GM10847 (cell line): ENCODE measurements around the gene ADAMTSL3.

Source experiments
- POLR2A ChIP-seq: IDR thresholded peaks from 2 replicates; pipeline ENCODE4 v1.6.1; 2011; ENCODE audit not compliant: insufficient read length; ENCODE audit errors: extremely low read depth

Gene ADAMTSL3

DNA sequence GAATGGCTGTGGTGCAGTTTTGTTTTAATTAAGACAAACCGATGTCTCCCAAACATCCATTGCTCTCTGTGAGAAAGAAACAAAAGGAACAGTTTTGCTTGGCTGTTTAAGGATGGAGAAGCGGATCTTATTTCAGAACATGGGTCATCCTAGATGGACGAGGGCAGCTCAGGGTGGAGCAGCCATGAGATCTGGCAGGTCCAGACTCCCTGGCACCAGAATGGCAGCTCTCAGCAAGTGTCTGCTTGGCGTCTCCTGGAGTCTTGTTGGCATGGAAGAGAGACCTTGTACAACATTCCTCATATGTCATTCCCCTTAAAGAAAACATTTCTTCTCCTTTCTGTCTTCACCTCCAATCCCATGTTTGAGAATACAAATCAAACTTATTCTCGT is 93.8 kb downstream of the ADAMTSL3 start:
- no peak for TF ChIP-seq POLR2A

DNA sequence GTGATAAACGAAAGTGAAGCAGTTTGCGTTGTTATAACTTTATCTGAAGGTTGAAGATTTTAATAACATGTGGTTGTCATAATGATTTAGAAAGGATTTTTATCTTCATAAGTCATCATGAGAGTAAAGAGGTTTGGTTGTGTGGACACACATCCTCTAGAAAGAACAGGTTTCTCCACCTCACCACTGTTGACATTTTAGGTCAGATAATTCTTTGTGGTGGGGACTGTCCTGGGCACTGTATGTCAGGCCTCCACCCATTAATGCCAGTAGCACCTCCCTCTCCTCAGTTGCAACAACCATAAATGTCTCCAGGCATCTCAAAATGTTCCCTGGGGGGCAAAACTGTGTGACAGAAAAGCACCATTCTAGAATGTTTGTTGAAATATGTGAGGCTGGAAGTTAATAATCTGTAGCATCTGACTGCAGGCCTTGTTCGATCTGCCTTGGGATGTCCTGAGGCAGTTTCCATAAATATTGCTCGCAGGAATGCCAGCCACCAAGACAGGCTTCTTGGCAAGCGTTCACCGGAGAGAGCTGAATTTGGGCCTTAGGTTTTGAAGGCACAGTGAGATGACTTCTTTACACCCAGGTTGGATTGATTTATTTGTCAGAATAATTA is 100.1 kb downstream of the ADAMTSL3 start:
- no peak for TF ChIP-seq POLR2A

DNA sequence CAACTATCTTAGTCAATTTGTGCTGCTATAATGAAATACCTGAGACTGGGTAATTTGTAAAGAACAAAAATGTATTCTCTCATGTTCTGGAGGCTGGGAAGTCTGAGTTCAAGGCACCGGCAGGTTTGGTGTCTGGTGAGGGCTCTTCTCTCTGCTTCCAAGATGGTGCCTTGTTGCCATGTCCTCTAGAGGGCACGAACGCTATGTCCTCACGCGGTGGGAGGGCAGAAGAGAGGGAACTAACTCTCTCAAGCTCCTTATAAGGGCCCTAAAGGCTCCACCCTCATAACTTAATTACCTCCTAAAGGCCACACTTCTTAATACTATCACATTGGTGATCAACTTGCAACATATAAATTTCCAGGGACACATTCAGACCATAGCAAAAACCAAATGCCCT is 108.4 kb downstream of the ADAMTSL3 start:
- no peak for TF ChIP-seq POLR2A

DNA sequence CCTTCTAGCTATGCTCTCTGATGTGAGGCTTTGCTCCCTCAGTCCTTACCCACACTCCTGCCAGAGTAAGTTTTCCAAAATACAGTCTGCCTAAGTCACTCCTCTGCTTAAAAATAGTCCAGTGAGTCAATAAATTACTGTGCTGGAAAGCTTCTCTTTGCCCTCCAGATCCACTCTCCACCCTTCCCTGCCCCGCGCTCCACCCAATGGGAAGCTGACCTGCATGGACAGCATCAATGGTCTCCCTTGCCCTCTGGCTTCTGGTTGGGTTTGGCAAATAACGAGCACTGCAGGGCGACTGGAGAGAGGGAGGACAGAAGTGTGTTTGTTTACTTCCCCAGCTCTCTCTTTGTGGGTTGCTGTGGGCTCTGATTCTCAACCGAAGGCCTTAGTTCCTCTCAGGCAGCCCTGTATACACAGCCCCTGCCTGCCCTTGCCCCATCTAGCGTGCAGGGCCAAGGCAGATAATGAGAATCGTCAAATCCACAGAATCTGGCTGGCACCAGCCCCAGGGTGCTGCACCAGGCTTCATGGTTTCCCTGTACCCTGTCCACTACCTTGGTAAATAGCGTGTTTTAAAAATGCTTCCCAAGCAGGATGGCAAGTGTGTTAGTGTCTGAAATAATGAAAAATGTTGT is 110.4 kb downstream of the ADAMTSL3 start:
- TF ChIP-seq POLR2A: no peak

DNA sequence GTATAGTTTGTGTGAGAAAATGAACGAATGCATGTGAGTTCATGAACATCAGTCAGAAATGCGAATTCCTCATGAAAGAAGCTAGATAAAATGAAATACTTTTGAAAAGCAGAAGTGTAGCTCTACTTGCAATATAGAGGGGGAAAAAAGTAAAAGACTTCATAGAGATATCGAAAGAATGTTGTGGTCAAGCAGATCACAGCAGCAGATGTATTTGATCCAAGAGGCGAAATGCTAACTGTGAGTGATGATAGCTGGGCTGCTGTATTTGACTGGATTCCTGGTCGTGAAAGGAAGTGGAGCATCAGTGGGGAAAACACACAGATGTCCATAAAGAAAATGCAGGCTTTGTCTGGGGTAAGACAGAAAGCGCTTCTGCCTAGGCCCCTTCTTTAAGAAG is 112.4 kb downstream of the ADAMTSL3 start:
- TF ChIP-seq POLR2A: no peak

DNA sequence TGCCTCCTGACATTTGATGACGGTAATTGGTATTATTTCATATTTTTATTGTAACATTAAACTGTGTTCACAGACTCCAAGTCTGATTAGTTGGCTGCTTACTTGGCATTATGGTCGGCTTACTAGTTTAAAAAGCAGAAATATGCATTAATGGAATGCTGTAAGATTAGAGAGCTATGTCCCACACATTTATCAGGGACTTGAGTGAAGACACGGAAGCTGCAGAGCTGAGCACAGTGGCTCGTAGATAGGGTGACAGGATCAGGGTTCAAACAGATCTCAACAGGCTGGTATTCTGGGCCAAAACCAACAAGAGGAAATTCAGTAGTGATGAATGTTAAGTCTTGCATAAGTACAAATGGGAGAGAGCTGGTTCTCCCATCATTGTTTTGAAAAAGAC is 113.8 kb downstream of the ADAMTSL3 start:
- TF ChIP-seq POLR2A: no peak

DNA sequence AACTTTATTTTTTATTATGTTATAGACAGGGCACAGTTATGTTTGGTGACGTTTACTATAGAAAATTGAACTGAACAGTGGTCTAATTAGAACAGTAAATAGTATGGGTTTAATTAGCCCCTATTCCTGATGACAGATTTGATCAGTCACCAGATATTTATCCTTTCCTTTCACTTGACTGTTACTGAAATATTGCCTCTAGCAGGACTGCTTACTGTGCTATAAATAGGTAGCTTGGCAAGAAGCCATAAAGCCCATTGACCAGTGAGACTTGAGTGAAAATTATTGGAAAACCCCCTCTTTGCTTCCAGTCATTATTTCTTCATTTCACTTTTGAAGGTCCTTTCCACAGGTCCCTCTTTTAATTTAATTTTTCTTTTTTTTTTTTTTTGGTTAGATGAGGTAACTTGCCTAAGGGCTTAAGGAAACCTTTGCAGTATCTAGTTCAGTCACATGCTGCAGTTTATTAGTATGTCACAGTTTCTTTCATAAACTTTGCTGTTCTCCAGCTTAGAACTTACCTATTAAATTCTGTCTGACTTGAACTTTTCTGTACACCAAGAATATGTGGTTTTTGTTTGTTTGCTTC is 115.6 kb downstream of the ADAMTSL3 start:
- TF ChIP-seq POLR2A: no peak

DNA sequence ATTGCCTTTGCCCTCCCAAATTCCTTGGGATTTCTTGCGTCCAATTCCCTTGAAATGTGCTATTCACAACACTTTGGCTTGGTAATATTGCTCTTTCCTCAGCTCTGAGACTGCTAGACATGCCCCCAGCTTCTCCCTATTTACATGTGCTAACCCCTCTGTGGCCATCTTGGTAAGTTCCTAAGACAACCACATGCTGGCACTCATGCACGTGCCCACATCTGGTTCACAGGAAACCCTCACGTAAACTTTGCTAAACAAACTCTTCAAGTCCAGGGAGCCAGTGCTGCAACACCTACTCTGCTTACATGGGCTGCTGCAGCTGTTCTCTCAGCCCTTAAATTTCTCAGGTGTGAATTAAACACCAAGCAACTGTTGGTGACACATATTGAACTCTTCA is 121.8 kb downstream of the ADAMTSL3 start:
- no peak for TF ChIP-seq POLR2A

DNA sequence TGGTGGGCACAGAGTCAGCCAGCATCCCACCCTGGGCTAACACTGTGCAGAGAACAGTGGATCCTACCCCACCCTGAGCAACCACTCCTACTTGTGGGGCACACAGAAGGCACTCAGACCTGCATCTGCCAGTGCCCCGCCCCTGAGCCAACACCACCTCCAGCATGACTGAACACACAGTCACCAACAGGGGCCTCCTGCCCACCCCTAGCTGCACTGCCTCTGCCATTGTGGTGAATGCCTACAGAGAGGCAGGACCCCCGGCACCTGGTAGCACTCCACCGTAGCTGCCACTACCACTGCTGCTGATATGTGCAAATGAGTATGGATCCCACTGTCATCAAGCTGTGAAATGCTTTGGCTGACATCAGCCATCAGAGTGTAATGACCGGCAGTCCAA is 123.1 kb downstream of the ADAMTSL3 start:
- TF ChIP-seq POLR2A: no peak

DNA sequence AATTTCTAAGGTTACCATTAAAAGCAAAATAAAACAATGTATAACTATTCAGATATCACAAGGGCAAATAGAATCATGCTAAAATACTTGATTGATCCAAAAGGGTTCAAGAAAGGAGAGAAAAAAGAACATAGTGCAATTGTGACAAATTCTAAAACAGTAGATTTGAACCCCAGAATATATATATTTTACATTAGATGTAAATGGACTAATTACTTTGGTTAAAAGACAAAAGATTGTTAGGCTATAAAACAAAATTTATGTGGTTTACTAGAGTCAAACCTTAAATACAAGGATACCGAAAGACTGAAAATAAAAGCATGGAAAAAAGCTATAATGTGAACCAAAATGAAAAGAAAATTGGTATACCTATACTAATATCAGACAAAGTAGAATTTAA is 129.3 kb downstream of the ADAMTSL3 start:
- TF ChIP-seq POLR2A: no peak

DNA sequence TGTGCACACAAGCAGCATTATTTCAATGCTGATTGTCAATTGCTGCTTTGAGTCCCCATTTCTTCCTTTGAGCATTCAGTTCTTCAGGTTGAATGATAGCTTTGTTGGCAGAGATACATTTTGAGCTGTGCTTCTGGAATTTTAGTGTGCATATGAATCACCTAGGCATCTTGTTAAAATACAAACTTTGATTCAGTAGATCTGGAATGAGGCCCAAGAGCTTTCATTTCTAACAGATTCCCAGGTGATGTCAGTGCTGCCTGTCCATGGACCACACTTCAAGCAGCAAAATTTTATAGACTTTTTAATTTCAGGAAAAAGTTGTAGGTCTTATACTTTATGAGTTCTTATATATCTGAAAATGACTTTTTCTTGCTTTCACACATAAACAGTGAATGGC is 131.1 kb downstream of the ADAMTSL3 start:
- TF ChIP-seq POLR2A: no peak

DNA sequence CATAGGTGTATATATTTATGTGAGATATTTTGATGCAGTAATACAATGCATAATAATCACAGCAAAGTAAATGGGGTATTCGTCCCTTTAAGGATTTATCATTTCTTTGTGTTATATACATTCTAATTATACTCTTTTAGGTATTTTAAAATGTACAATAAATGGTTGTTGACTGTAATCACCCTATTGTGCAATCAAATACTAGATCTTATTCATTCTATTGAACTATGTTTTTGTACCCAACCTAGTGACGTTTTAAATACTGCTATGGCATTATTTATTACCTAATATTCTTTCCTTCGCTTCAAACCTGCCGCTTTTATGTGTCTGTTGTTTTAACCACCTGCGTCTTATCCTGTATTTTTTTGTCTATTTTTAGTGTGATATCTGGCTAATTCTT is 132.4 kb downstream of the ADAMTSL3 start:
- TF ChIP-seq POLR2A: no peak

DNA sequence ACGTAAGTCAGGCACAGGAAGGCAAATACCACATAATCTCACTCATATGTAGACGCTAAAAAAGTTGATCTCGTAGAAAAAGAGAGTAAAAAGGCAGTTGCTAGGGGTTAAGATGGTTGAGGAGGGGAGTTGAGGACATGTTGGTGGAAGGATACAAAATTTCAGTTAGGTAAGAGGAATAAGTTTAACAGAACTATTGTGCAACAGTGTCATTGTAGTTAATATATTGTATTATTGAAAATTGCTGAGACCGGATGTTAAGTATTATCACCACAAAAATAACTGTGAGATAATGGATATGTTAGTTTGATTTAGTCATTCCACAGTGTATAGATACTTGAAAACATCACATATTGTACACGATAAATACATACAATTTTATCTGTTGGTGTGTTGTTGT is 139.1 kb downstream of the ADAMTSL3 start:
- TF ChIP-seq POLR2A: no peak

DNA sequence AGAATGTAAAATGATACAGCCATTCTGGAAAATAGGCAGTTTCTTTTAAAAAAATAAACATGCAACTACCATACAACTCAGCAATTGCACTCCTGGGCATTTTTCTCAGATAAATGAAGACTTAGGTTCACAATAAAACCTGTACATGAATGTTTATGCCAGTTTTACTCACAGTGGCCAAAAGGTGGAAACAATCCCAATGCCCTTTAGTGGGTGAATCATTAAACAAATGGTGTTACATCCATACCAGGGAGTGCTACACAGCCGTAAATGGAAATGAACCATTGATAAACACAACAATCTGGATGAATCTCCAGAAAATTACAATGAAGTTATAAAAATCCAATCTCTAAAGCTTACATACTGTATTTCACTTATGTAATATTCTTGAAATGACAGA is 140.3 kb downstream of the ADAMTSL3 start:
- no peak for TF ChIP-seq POLR2A

DNA sequence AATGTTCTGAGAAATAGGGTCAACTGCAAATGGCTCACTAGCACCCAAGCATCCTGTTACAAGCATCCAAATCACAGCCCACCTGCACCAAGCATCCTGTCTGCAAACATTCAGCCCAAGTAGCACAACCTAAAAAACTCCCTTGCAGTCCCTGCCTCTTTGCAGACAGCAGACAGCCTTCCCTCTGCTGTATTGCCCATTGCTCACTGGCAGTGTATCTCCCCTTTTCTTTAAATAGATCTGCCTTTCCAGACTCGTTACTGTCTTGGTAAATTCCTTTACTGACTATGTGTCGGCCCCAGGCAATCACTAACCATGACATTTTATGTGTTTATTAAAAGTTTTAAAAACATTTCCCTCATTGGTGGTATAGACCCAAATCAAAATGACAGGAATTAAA is 155.4 kb downstream of the ADAMTSL3 start:
- TF ChIP-seq POLR2A: no peak

DNA sequence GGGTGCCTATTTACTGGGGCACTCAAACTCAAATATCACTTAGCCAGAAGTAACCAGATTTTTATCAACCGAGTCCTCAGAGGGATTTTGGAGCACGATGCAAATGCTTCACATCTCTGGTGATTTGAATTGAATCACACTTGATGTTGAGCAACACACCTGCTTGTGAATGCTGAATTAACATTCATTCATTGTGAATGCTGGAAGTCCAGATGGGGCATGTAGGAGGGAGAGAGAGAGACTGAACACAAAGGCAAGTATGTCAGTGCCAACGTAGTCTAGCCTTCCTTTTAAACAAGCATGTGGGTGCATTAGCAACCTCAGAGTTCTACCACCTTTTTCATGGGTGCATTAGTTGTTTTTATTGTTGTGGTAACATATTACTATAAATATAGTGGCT is 156.2 kb downstream of the ADAMTSL3 start:
- no peak for TF ChIP-seq POLR2A

DNA sequence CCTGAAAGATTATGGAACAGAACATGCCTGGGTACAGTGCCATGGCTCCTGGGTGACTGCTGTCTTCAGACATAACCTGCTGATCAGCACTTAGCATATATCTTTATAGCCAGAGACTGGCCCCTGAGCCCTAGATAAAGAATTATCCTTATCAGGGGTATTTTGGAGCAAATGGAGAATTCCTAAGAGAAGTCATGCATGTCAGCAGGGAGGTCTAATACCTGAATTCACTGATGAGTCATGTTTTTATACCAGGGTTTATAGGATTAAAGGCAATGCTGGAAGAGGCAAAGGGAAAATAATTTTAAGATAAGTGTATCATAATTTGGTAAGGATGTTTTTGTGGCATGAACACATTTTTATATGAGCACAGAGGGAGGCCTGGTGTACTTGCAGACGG is 159.8 kb downstream of the ADAMTSL3 start:
- TF ChIP-seq POLR2A: no peak
